Stimulated activated CD8-positive, alpha-beta memory T cell treated with anti-CD3 and anti-CD28 coated beads, Interleukin-4, amount 100 ng/mL, for 1 hour (primary cell): ENCODE data around the gene IQGAP1.
"Not testable (repeated sequence)": the region's sequence is repeated elsewhere in the genome, so short reads cannot be mapped to it uniquely, and the experiment has no call there.

Source experiments
- DNase-seq, 2 donors: peaks; one replicate each; pipeline ENCODE4 v3.0.0-alpha.2; 2020; ENCODE audit warnings: low read depth in 2 of 2, low spot score in 1 of 2

The IQGAP1 gene

DNA sequence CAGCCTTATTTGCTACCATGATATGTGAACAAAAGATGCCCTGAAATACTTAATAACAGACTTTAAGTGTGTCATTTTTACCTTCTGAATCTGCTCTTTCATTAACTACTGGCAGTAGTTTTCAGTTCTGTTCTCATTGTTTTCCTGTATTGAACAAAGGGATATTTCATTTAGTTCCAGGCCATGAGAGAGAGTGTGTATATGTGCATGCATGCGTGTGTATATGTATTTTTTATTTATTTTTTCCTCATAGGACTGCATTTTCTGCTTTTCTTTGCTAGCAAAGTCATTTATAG, 94.9 kb downstream of the IQGAP1 start:
- no peak for DNase-seq

- DNase-seq, result no peak
Observed at GRCh38 chr15:90483637-90484036, 95.6 kb downstream of the IQGAP1 start.

GRCh38 chr15:90487186-90487585, 99.1 kb downstream of the IQGAP1 start:
- no peak for DNase-seq

DNA sequence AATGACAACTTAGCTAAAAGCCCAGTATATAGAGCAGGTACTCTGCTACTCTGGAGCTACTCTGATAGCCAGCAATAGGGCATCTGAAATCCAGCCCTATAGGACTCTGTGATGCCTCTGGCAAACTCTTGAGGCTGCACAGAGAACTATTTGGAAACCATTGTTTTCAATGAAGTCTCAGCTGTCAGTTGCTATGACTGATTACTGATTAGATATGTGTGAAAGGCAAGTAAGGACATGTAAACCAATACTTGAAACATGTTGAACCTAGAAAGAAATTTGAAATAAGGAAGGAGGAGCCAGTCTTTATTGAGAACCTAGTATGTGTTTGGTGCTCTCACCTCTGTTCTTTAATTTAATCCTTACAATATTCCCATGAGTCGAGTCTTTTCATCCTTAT, 101.5 kb downstream of the IQGAP1 start:
- DNase-seq, result no peak

DNA sequence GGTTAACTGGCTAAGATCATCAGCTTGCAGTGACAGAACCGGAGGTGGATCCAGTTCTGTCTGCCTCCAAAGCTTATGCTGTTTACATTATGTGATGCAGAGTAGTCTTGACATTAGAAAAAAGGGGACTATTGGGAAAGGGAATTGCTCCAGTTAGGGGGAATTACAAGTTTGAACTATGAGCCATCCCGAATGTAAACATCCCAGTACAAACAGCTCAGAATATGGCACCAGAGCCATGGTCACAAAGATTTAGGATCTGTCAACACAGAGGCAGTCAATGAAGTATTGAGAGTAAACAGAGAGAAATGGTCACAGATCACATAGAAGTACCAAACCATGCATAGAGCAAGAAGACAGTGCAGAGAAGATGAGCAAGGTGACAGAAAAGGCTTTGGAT, 101.9 kb downstream of the IQGAP1 start:
- DNase-seq, result no peak

DNA sequence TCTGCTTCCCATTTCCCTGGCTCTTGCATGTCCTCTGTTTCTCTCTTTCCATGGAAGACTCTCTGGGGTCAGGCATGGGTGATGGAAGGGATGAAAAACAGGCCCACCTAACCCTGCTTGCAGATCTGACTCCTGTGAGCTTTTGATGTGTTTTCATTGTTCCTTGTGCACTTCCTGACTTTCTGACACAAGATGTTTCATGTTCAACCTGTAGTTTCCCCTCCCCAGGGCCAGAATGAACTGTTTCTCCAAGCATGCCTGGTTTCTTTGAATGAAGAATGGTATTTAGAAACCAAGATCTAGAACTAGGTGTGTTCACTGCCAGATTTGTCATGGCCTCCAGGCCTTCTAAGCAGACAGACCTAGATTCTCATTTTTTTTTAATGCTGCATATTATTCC, 105.6 kb downstream of the IQGAP1 start:
- DNase-seq, result no peak

DNA sequence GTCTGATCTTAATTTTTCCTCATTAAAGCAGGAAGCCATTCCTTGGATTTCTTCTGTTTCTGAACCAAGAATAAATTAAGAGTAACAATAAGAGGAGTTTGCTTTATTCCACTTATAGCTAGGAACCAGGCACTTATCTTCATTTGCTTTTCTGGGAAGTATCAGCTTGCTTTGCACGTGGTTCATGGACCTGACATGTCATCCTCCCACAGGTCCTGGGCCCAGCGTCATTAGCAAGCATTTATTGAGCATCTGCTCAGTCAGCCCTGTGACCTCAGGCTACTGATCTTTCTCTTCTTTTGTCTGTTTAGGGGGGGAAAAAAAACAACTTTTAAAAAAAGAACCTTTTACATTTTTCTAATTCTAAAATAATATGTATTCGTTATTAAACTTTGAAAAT, 107.0 kb downstream of the IQGAP1 start:
- no peak for DNase-seq

- DNase-seq, result no peak
Observed at GRCh38 chr15:90496791-90497190, 108.7 kb downstream of the IQGAP1 start.

- no peak for DNase-seq
Observed at GRCh38 chr15:90497376-90497775, 109.3 kb downstream of the IQGAP1 start.

GRCh38 chr15:90497912-90498311, 109.9 kb downstream of the IQGAP1 start:
- no peak for DNase-seq

GRCh38 chr15:90500171-90500570, 112.1 kb downstream of the IQGAP1 start:
- no peak for DNase-seq

GRCh38 chr15:90501898-90502297, 113.9 kb downstream of the IQGAP1 start:
- DNase-seq, result no peak

GRCh38 chr15:90510781-90511180, 122.7 kb downstream of the IQGAP1 start:
- DNase-seq, result not testable (repeated sequence)

- DNase-seq, result not testable (repeated sequence)
Observed at GRCh38 chr15:90511211-90511618, 123.2 kb downstream of the IQGAP1 start.

DNA sequence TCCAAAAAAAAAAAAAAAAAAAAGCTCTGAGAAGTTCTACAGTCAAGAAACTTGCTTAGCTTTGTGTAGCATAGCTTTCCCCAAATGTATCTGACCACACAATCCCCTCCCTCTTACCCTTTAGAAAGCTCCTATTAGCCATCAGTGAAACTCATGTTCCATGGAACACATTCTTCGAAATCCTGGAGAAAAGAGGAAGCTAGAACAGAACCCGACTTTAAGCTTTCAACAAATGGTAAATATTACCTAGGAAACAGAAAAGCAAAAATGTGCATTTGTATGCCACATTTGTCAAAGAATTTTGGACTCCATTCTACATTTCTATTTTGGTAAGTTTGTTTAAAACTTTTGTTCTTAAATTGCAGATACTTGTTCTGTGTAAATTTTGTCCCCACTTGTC, 124.2 kb downstream of the IQGAP1 start:
- no peak for DNase-seq

GRCh38 chr15:90512981-90513380, 124.9 kb downstream of the IQGAP1 start:
- no peak for DNase-seq

- DNase-seq, result no peak
Observed at GRCh38 chr15:90513448-90513847, 125.4 kb downstream of the IQGAP1 start.

DNA sequence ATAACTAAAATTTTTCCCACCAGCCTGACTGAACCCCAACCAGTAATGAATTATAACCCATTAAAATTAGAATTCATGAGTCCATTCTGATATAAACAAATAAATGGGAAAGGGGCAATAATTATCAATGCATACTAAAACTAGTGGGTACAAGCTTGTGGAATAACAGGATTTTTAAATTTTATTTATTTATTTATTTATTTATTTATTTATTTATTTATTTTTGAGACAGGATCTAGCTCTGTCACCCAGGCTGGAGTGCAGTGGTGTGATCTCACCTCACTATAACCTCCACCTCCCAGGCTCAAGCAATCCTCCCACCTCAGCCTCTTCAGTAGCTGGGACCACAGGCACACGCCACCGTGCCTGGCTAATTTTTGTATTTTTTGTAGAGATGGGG, 125.9 kb downstream of the IQGAP1 start:
- DNase-seq, result not testable (repeated sequence)

GRCh38 chr15:90519688-90520087, 131.6 kb downstream of the IQGAP1 start:
- DNase-seq, result no peak

- no peak for DNase-seq
Observed at GRCh38 chr15:90520365-90520764, 132.3 kb downstream of the IQGAP1 start.

DNA sequence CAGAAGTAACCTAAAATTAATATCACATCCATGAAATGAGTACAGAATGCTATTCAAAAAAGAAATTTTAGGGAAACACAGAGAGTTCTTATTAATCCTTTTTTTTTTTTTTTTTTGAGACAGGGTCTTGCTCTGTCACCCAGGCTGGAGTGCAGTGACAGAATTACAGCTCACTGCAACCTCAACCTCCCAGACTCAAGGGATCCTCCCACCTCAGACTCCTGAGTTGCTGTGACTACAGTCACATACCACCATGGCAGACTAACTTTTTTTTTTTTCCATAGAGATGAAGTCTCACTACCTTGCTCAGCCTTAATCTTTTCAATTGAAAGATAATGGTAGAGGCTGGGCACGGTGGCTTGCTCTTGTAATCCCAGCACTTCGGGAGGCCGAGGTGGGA, 135.3 kb downstream of the IQGAP1 start:
- no peak for DNase-seq

GRCh38 chr15:90524018-90524803, 136.2 kb downstream of the IQGAP1 start:
- not testable (repeated sequence) for DNase-seq

DNA sequence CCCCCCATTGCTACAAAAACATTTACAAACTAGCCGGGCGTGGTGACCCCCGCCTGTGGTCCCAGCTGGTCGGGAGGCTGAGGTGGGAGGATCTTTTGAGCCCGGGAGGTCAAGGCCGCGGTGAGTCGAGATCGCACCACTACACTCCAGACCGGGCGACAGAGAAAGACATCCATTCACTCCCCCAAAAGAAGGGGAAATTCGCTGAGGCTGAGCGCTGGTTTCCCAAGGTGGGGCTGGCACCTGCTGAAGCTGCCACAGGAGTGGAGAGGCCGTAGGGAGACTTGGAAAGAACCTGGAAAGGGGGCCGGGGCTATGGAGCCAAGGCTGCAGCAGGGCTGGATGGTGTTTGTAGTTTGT, 140.9 kb downstream of the IQGAP1 start:
- DNase-seq, result no peak
